Measurements from ENCODE around the gene COL28A1. TPM values are rescaled to one million over a fixed set of nuclear protein-coding genes. Genes with fewer than 3 reads are reported as not detected.

The COL28A1 gene
- not detected for polyA plus RNA-seq (2012; ENCODE audit: insufficient read length, low read depth)

- TF ChIP-seq POLR2AphosphoS5 (IDR thresholded peaks at IDR 0.05; ENCODE audit: low read depth, low read length) (no peak), TAF1 (IDR thresholded peaks at IDR 0.05; ENCODE audit: borderline replicate concordance, insufficient read depth, low read length) (no peak), SIN3A (IDR thresholded peaks at IDR 0.05; ENCODE audit: borderline replicate concordance, insufficient read depth, low read length) (no peak), FOXP2 (optimal IDR thresholded peaks at IDR 0.05; ENCODE audit: borderline replicate concordance, extremely low read depth, extremely low read length, insufficient read depth) (no peak)
- TF ChIP-seq, protein P1, sequence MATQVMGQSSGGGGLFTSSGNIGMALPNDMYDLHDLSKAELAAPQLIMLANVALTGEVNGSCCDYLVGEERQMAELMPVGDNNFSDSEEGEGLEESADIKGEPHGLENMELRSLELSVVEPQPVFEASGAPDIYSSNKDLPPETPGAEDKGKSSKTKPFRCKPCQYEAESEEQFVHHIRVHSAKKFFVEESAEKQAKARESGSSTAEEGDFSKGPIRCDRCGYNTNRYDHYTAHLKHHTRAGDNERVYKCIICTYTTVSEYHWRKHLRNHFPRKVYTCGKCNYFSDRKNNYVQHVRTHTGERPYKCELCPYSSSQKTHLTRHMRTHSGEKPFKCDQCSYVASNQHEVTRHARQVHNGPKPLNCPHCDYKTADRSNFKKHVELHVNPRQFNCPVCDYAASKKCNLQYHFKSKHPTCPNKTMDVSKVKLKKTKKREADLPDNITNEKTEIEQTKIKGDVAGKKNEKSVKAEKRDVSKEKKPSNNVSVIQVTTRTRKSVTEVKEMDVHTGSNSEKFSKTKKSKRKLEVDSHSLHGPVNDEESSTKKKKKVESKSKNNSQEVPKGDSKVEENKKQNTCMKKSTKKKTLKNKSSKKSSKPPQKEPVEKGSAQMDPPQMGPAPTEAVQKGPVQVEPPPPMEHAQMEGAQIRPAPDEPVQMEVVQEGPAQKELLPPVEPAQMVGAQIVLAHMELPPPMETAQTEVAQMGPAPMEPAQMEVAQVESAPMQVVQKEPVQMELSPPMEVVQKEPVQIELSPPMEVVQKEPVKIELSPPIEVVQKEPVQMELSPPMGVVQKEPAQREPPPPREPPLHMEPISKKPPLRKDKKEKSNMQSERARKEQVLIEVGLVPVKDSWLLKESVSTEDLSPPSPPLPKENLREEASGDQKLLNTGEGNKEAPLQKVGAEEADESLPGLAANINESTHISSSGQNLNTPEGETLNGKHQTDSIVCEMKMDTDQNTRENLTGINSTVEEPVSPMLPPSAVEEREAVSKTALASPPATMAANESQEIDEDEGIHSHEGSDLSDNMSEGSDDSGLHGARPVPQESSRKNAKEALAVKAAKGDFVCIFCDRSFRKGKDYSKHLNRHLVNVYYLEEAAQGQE (IDR thresholded peaks at IDR 0.05; ENCODE audit: insufficient read depth in 1 of 2, low read depth in 2 of 2, low read length in 2 of 2) = no peak
These were observed at the start of gene COL28A1 for GRCh38 chr7:7535691-7536090. Gene COL28A1 (minus strand): TSS chr7:7535873. CDS start chr7:7532875, 2,998 bp downstream.

GRCh38 chr7:7584653-7585052 is 49.0 kb upstream of the COL28A1 start:
- no peak for TF ChIP-seq TAF1 (IDR thresholded peaks at IDR 0.05; ENCODE audit: borderline replicate concordance, insufficient read depth, low read length)

GRCh38 chr7:7583731-7584130 is 48.1 kb upstream of the COL28A1 start:
- TF ChIP-seq POLR2AphosphoS5 (IDR thresholded peaks at IDR 0.05; ENCODE audit: low read depth, low read length) = no peak
- TF ChIP-seq, protein P1 (IDR thresholded peaks at IDR 0.05; ENCODE audit: insufficient read depth in 1 of 2, low read depth in 2 of 2, low read length in 2 of 2) = no peak
- no peak for TF ChIP-seq FOXP2 (optimal IDR thresholded peaks at IDR 0.05; ENCODE audit: borderline replicate concordance, extremely low read depth, extremely low read length, insufficient read depth)
- TF ChIP-seq SIN3A (IDR thresholded peaks at IDR 0.05; ENCODE audit: borderline replicate concordance, insufficient read depth, low read length) = no peak
- TF ChIP-seq TAF1 (IDR thresholded peaks at IDR 0.05; ENCODE audit: borderline replicate concordance, insufficient read depth, low read length) = no peak

GRCh38 chr7:7582596-7582995 is 46.9 kb upstream of the COL28A1 start:
- no peak for TF ChIP-seq SIN3A (IDR thresholded peaks at IDR 0.05; ENCODE audit: borderline replicate concordance, insufficient read depth, low read length)
- TF ChIP-seq FOXP2 (optimal IDR thresholded peaks at IDR 0.05; ENCODE audit: borderline replicate concordance, extremely low read depth, extremely low read length, insufficient read depth) = no peak
- no peak for TF ChIP-seq TAF1 (IDR thresholded peaks at IDR 0.05; ENCODE audit: borderline replicate concordance, insufficient read depth, low read length)
- TF ChIP-seq POLR2AphosphoS5 (IDR thresholded peaks at IDR 0.05; ENCODE audit: low read depth, low read length) = no peak
- TF ChIP-seq, protein P1 (IDR thresholded peaks at IDR 0.05; ENCODE audit: insufficient read depth in 1 of 2, low read depth in 2 of 2, low read length in 2 of 2) = no peak

DNA sequence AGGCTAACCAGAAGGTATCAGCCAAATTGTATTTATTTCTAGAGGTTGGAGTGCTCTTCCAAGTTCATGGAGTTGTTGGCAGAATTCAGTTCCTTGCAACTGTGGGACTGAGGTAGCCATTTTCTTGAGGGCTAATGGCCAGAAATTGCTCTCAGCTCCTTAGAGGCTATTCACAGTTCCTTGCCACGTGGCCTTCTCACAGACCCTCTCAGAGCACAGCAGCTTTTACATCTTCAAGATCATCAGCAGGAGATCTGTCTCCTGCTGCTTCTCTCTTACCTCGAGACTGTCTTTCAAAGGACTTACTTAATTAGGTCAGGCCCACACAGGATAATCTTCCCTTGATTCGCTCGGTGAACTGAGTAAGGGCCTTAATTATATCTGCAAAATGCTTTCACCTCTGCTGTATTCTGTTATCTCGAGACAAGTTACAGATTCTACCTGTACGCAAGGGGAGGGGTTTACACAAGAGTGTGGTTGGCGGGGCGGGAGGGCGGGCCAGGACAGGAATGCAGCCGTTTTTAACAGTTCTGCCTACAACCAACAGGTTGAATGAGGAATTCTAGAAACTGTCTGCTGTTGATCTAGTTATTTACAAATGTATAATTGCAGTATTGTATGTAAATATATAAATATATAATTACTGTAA is 46.0 kb upstream of the COL28A1 start:
- no peak for TF ChIP-seq POLR2AphosphoS5 (IDR thresholded peaks at IDR 0.05; ENCODE audit: low read depth, low read length)
- TF ChIP-seq, protein P1 (IDR thresholded peaks at IDR 0.05; ENCODE audit: insufficient read depth in 1 of 2, low read depth in 2 of 2, low read length in 2 of 2) = no peak

Data from PFSK-1 (cell line).